ENCODE data around the gene CRB2. TPM values are rescaled to one million over a fixed set of nuclear protein-coding genes. Genes with fewer than 3 reads are reported as not detected.
"Not testable (repeated sequence)": the region's sequence is repeated elsewhere in the genome, so short reads cannot be mapped to it uniquely, and the experiment has no call there.

The CRB2 gene
- total RNA-seq, 1 donor from 2014 or later, result 6.8 TPM

- H3K4me1 Mint-ChIP-seq (ENCODE audit: low read depth, unreplicated experiment), result peaks cover 2% of the 10 kb centered on the region
- H3K9me3 Mint-ChIP-seq (ENCODE audit: unreplicated experiment), result peaks cover 3% of the 10 kb centered on the region
- peaks cover 9% of the 10 kb centered on the region for H3K27me3 Mint-ChIP-seq (ENCODE audit: unreplicated experiment)
- no peak overlapping the region for H3K27ac Mint-ChIP-seq (ENCODE audit: unreplicated experiment)
- H3K36me3 Mint-ChIP-seq (ENCODE audit: unreplicated experiment), result peaks cover 7% of the 10 kb centered on the region
- no peak overlapping the region for H3K4me3 Mint-ChIP-seq (ENCODE audit: unreplicated experiment)
- DNase-seq, result no peak
- TF ChIP-seq CTCF (IDR thresholded peaks at IDR 0.05; ENCODE audit: partially characterized antibody, unreplicated experiment), result no peak
Measured at GRCh38 chr9:123326662-123327093, 29.3 kb upstream of the CRB2 start.

DNA sequence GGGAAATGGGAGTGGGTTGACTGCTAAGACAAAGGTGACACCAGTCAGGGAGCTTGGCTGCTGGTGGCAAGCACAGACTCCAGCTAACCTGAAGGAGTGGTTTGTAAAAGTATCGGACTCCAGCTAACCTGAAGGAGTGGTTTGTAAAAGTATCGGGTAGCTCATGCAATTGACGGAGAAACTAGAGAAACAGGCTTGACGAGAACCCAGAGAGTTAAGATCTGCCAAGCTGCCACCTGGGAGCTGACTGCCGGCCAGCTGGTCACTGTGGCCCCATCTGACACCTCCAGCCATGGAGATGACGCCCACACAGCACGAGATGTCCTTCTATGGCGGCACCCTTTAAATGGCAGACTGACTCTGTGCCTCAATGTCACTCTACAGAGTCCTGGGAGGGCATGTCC lies 28.3 kb upstream of the CRB2 start:
- Mint-ChIP-seq H3K27me3 (ENCODE audit: unreplicated experiment) (peaks cover 12% of the 10 kb centered on the region), H3K4me1 (ENCODE audit: low read depth, unreplicated experiment) (peaks cover 2% of the 10 kb centered on the region), H3K9me3 (ENCODE audit: unreplicated experiment) (peaks cover 3% of the 10 kb centered on the region), H3K36me3 (ENCODE audit: unreplicated experiment) (no peaks in the 10 kb centered on the region), H3K4me3 (ENCODE audit: unreplicated experiment) (no peak overlapping the region), H3K27ac (ENCODE audit: unreplicated experiment) (no peak overlapping the region)
- DNase-seq, result no peak
- TF ChIP-seq CTCF (IDR thresholded peaks at IDR 0.05; ENCODE audit: partially characterized antibody, unreplicated experiment), result no peak

GRCh38 chr9:123329329-123329955 lies 26.6 kb upstream of the CRB2 start:
- H3K9me3 Mint-ChIP-seq (ENCODE audit: unreplicated experiment), result peaks cover 4% of the 10 kb centered on the region
- H3K36me3 Mint-ChIP-seq (ENCODE audit: unreplicated experiment), result no peaks in the 10 kb centered on the region
- no peak for DNase-seq
- H3K27ac Mint-ChIP-seq (ENCODE audit: unreplicated experiment), result no peak overlapping the region
- H3K4me1 Mint-ChIP-seq (ENCODE audit: low read depth, unreplicated experiment), result peaks cover 2% of the 10 kb centered on the region
- TF ChIP-seq CTCF (IDR thresholded peaks at IDR 0.05; ENCODE audit: partially characterized antibody, unreplicated experiment), result no peak
- peaks cover 8% of the 10 kb centered on the region for H3K27me3 Mint-ChIP-seq (ENCODE audit: unreplicated experiment)
- H3K4me3 Mint-ChIP-seq (ENCODE audit: unreplicated experiment), result no peak overlapping the region

DNA sequence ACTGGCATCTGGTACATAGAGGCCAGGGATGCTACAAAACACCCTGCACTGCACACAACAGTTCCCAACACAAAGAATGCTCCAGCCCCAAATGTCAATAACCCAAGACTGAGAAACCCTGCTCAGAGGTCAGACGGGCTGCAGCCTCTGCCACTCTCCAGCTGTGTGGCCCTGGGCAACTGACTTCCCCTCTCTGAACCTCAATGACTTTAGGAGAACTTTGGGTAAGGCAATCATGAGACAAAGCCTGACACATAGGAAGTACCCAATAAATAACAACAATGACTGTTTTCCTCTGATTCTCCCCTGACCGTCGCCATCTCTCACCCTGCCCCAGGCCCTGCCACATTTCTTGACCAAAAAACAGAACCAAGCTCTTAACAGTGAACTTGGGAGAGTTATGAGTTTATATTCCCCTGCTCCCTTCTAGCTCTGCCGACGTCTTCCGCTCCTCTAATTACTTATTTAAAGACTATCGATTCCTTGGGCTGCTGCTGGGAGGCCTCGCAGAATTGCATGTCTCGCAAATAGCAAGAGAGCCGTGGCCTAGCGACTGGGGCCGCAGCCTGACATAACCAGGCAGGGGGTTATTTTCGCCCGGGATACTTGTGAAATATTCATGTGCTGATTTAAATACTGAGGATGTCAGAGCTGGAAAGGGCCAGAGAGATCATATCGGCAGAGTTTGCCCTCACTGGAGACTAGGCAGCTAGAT lies 24.5 kb upstream of the CRB2 start:
- peaks cover 7% of the 10 kb centered on the region for H3K27me3 Mint-ChIP-seq (ENCODE audit: unreplicated experiment)
- no peak for TF ChIP-seq CTCF (IDR thresholded peaks at IDR 0.05; ENCODE audit: partially characterized antibody, unreplicated experiment)
- H3K9me3 Mint-ChIP-seq (ENCODE audit: unreplicated experiment), result peaks cover 4% of the 10 kb centered on the region
- H3K36me3 Mint-ChIP-seq (ENCODE audit: unreplicated experiment), result no peaks in the 10 kb centered on the region
- peaks cover 4% of the 10 kb centered on the region for H3K4me1 Mint-ChIP-seq (ENCODE audit: low read depth, unreplicated experiment)
- no peak overlapping the region for H3K27ac Mint-ChIP-seq (ENCODE audit: unreplicated experiment)
- no peak overlapping the region for H3K4me3 Mint-ChIP-seq (ENCODE audit: unreplicated experiment)
- DNase-seq, result no peak

GRCh38 chr9:123333058-123333669 lies 22.8 kb upstream of the CRB2 start:
- not testable (repeated sequence) for H3K27ac Mint-ChIP-seq (ENCODE audit: unreplicated experiment); H3K4me3 Mint-ChIP-seq (ENCODE audit: unreplicated experiment); H3K36me3 Mint-ChIP-seq (ENCODE audit: unreplicated experiment); H3K9me3 Mint-ChIP-seq (ENCODE audit: unreplicated experiment); H3K27me3 Mint-ChIP-seq (ENCODE audit: unreplicated experiment); DNase-seq; H3K4me1 Mint-ChIP-seq (ENCODE audit: low read depth, unreplicated experiment)
